ENCODE data around the gene IL17F. TPM values are rescaled to one million over a fixed set of nuclear protein-coding genes. Genes with fewer than 3 reads are reported as not detected.

Gene IL17F
- total RNA-seq, 1 donor from 2014 or later: not detected

- TF ChIP-seq, protein P1, sequence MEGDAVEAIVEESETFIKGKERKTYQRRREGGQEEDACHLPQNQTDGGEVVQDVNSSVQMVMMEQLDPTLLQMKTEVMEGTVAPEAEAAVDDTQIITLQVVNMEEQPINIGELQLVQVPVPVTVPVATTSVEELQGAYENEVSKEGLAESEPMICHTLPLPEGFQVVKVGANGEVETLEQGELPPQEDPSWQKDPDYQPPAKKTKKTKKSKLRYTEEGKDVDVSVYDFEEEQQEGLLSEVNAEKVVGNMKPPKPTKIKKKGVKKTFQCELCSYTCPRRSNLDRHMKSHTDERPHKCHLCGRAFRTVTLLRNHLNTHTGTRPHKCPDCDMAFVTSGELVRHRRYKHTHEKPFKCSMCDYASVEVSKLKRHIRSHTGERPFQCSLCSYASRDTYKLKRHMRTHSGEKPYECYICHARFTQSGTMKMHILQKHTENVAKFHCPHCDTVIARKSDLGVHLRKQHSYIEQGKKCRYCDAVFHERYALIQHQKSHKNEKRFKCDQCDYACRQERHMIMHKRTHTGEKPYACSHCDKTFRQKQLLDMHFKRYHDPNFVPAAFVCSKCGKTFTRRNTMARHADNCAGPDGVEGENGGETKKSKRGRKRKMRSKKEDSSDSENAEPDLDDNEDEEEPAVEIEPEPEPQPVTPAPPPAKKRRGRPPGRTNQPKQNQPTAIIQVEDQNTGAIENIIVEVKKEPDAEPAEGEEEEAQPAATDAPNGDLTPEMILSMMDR (conservative IDR thresholded peaks at IDR 0.05; ENCODE audit: low read depth, low read length): no peak
- no peak for DNase-seq (ENCODE audit: low read depth)
- H3K4me3 ChIP-seq (ENCODE audit: low read depth, low read length): no peak overlapping the region
These were observed 18.5 kb upstream of the IL17F start for GRCh38 chr6:52262620-52263344.

DNA sequence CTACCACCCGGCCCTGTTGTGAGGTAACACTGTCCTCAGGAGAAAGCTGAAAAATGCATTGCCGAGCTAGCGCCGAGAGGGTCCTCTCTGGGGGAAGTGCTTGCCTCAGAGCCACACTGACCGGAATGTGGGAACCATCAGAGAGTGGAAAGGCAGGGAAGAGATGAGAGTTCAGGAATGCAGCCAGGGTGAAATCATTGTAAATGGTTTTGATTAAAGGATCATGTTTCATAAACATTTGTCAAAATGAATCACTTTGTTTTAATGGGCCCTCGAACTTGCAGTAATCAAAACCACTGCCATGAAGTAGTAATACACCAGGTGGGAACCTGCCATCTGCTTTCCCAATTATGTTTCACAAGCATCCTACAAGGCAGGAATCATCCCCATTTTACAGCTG, 16.9 kb upstream of the IL17F start:
- TF ChIP-seq, protein P1 (conservative IDR thresholded peaks at IDR 0.05; ENCODE audit: low read depth, low read length): no peak
- DNase-seq (ENCODE audit: low read depth): no peak
- H3K4me3 ChIP-seq (ENCODE audit: low read depth, low read length): no peak overlapping the region

- TF ChIP-seq, protein P1 (conservative IDR thresholded peaks at IDR 0.05; ENCODE audit: low read depth, low read length): no peak
- DNase-seq (ENCODE audit: low read depth): no peak
- no peak overlapping the region for H3K4me3 ChIP-seq (ENCODE audit: low read depth, low read length)
These were observed 16.3 kb upstream of the IL17F start for GRCh38 chr6:52260634-52261033.

DNA sequence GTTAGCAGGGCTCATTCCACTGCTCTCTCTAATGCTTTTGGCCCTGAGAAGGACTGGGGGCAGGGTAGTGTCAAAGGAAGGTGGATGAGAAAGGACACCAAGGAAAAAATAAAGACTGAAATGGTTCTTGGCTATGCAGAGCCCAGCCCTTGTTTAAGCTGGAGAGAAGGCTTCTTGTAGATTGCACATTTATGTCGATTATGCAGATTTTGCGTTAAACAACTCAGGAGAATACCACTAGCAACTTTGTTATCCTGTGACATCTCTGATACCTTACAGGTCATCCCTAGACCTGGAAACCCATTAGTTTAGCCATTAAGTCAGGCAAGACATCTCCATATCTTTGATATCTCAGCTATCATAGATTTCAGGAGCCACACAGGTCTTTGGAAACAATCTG, 11.1 kb upstream of the IL17F start:
- TF ChIP-seq, protein P1 (conservative IDR thresholded peaks at IDR 0.05; ENCODE audit: low read depth, low read length): no peak
- no peak for DNase-seq (ENCODE audit: low read depth)
- no peak overlapping the region for H3K4me3 ChIP-seq (ENCODE audit: low read depth, low read length)

DNA sequence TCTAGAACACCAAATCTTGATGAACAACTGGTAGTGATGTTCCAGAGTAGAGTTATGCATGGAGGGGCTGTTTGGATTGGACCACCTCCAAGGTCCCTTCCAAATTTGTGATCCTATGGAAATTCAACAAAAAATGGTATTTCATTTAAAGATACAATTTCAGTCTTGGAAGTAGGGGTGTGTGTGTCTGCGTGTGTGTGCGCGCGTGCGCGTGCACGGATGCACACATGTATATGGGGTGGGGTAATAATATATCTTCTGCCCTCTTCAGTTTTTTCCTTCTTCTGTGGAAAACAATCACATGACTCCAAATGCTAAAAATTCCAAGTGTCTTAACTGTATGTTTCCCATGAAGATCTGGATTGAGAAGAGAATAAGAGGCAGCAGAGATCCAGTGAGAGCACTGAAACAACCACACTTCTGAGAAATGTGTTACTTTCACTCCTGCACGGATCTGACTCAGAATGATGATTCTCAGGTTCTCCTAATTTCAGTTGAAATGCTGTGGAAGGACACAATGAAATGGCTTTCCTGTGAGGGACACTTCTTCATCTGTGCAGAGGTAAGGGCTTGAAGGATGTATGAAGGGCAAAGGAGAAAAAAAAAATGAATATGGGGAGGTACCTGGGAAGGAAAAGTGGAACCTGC, 10.6 kb upstream of the IL17F start:
- TF ChIP-seq, protein P1 (conservative IDR thresholded peaks at IDR 0.05; ENCODE audit: low read depth, low read length): no peak
- H3K4me3 ChIP-seq (ENCODE audit: low read depth, low read length): no peak overlapping the region
- no peak for DNase-seq (ENCODE audit: low read depth)

DNA sequence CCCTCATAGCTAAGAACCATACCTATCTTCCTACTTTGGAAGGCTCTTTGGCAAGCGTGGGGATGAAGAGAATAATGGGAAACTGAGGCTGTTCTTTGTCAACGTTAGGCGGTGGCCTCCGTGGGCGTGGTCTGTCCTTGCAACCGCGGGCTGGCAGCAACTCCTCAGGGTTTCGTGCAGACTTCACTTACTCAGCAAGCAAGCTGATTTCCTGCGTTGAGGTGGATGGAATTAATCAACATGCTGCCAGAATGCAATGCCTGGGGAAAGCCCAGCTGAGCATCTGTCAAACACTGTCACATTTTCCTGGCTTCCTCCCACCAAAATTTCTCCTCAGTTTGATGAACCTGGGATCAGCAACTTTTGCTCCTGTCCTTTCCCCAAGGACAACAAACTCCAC, 9.2 kb upstream of the IL17F start:
- DNase-seq (ENCODE audit: low read depth): no peak
- TF ChIP-seq, protein P1 (conservative IDR thresholded peaks at IDR 0.05; ENCODE audit: low read depth, low read length): no peak
- no peak overlapping the region for H3K4me3 ChIP-seq (ENCODE audit: low read depth, low read length)

DNA sequence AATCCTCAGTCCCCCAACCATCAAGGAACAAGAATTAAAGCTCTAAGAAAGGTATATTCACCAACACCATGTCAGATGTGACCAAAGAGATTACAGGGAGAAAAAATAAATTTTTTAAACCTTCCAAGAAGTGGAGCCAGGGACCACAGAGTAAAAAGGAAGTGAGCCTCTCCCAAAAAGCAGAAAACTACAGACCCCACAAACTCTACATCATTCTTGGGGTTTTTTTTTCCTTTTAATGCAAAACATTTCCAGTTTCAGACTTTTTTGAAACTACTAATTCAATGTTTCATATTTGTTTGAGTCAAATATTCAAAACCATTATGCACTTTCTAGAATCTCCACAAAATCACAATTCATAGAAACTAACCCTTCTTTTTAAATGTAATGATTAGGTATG, 6.8 kb upstream of the IL17F start:
- no peak overlapping the region for H3K4me3 ChIP-seq (ENCODE audit: low read depth, low read length)
- TF ChIP-seq, protein P1 (conservative IDR thresholded peaks at IDR 0.05; ENCODE audit: low read depth, low read length): no peak
- DNase-seq (ENCODE audit: low read depth): no peak

Data from epithelial cell of proximal tubule (primary cell).